NCI-H1105 (cell line): ENCODE data around the gene GLMN.
A peak's percentile ranks its signal among the peaks of the same experiment; 100 is the strongest.
"Not testable (repeated sequence)": the region's sequence is repeated elsewhere in the genome, so short reads cannot be mapped to it uniquely, and the experiment has no call there.

ENCODE experiments used
- DNase-seq: peaks from one replicate; lab custom pipeline; 2025; lab: John Stamatoyannopoulos, UW

Gene GLMN

GRCh38 chr1:92299477-92300150 lies 827 bp upstream of the GLMN start:
- DNase-seq: no peak

- no peak for DNase-seq
Observed at GRCh38 chr1:92298213-92298572, 594 bp downstream of the GLMN start.

DNA sequence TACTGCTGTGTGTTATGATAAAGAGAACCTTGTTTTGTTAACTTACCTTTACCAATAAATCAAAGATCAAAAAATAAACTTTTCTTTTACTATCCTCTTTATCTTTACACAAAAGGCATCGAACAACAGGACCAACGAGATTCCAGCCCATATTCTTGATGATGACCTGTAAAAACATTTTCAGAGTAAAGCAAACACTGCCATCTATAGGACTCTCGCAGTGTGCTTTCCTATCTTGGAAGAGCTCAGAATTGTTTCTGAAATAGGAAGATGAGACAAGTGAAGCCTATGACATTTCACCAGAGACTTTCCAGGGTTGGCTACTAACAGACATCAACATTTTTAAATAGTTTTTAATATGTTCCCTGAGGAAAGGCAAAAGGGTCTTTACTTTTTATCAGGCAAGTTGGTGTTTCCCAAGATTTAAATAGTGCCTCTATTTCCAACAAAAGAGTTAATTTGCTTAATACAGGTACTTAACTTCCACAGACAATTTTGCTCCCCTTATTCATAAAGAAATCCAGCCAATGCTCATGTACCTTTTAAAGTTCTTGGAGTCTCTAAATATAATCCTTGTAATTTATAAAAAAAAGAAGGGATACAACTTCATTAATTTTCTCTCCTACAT lies 7.3 kb downstream of the GLMN start:
- DNase-seq: peak; percentile 39

DNA sequence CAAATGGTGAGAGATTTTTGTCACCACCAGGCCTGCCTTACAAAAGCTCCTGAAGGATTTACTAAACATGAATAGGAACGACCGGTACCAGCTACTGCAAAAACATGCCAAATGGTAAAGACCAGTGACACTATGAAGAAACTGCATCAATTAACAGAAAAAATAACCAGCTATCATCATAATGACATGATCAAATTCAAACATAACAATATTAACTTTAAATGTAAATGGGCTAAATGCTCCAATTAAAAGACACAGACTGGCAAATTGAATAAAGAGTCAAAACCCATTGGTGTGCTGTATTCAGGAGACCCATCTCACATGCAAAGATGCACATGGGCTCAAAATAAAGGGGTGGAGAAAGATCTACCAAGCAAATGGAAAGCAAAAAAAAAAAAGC lies 17.4 kb downstream of the GLMN start:
- DNase-seq: not testable (repeated sequence)

GRCh38 chr1:92279781-92280180 lies 19.0 kb downstream of the GLMN start:
- DNase-seq: not testable (repeated sequence)

- DNase-seq: no peak
Observed at GRCh38 chr1:92277105-92277723, 21.6 kb downstream of the GLMN start.

DNA sequence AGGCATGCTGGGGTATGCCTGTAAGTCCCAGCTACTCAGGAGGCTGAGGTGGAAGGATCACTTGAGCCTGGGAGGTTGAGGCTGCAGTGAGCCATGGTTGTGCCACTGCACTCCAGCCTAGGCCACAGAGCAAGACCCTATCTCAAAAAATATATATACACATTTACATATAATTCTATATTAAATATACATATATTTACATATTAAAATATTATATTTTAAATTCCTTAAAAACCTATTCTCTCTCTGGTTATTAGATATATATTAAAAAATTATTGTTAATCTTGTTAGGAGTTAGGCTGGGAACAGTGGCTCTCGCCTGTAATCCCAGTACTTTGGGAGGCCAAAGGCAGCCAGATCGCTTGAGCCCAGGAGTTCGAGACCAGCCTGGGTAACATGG lies 22.7 kb downstream of the GLMN start:
- no peak for DNase-seq

GRCh38 chr1:92274939-92275338 lies 23.8 kb downstream of the GLMN start:
- no peak for DNase-seq

DNA sequence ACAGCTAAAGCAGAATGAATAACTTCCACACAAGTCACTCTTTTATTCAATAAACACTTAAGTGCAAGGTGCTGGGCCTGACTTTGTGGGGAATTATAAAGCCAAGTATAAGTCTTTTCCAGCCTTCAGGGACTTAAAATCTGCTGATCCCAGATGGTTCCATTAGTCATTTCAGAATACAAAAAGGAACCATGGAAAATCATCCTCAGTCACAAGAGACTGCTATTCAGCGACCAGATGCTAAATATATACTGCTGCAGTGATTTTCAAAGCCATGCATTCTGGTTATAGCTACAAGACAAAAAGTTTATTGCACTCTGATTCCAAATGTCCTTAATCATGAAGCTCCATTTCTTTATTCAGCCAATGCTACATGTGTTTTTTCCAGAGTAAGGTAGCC lies 25.7 kb downstream of the GLMN start:
- no peak for DNase-seq

GRCh38 chr1:92262516-92262915 lies 36.3 kb downstream of the GLMN start:
- no peak for DNase-seq

GRCh38 chr1:92259350-92259749 lies 39.4 kb downstream of the GLMN start:
- no peak for DNase-seq

- DNase-seq: not testable (repeated sequence)
Observed at GRCh38 chr1:92254714-92255113, 44.1 kb downstream of the GLMN start.

DNA sequence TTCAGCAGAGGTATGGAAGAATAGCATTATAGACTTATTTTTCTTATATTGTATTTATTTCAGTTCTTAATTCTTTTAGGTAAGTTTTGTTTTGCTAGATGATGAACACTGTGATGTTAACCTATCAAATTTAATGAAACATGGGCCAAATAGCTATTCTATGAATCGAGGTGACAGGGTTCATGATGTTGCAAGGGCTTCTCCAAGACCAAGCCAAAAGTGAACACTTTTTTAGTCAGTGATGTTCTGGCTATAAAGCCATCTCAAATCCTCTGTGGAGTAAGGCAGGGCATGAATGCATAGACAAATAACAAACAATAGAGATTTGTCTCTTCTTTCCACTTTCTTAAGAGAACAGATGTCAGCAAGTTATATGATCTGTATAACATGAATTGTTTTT lies 54.4 kb downstream of the GLMN start:
- no peak for DNase-seq

GRCh38 chr1:92240034-92240433 lies 58.8 kb downstream of the GLMN start:
- DNase-seq: no peak

DNA sequence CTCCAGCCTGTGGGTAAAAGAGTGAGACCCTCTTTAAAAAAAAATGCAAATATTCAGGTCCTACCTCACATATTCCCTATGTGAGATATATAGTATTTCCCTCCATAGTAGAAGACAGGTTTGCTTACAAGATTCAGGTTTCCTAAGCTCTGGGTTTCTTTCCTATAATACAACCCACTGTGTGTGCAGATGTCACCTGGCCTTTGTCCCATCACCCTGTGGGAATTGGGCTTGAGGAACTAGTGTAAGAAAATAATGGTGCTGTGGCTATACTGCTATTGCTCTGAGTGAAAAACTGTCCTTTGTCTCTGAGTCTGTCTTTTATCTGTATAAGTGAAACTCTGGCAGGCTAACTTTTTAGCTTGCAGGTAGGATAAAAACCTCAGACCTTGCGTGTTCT lies 68.1 kb downstream of the GLMN start:
- no peak for DNase-seq

- no peak for DNase-seq
Observed at GRCh38 chr1:92228401-92228800, 70.4 kb downstream of the GLMN start.

GRCh38 chr1:92219028-92219427 lies 79.8 kb downstream of the GLMN start:
- no peak for DNase-seq

DNA sequence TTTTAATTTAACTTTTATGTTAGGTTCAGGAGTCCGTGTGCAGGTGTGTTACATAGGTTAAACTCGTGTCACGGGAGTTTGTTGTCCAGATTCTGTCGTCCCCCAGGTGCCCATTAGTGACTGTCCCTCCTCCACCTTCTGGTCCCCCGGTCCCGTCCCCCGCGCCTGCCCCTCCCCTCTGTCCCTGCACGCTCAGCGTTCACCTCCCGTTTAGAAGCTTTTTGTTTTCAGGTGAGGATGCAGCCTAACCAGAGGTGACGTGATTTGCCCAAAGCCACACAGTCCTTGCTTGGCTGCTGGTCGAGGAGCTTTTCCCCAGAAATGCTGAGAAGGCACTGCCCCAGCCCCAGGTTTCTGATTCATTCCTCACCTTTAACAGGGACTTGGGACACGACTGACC lies 80.2 kb downstream of the GLMN start:
- no peak for DNase-seq

DNA sequence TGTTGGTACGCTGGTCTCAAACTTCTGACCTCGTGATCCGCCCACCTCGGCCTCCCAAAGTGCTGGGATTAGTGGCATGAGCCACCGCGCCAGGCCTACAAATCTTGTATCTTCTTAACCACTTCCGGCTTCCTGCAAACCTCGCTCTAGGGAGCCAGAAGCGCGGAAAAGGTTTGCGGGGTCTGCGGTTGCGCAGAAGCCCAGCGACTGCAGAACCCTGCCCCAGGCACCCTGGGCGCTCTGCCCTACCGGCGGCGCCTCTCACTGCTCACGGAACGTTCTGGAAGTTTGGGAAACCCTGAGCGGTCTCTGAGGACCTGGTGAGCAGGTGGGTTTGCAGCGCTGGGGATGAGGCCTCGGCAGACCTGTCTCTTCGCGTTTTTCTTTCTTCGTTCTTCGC lies 81.1 kb downstream of the GLMN start, which contains the start of gene C1orf146:
TSS of gene C1orf146 (plus strand) at position 195 of the 400 bp plus-strand sequence. CDS start 13,506 bp downstream, outside the sequence.
- DNase-seq: no peak

DNA sequence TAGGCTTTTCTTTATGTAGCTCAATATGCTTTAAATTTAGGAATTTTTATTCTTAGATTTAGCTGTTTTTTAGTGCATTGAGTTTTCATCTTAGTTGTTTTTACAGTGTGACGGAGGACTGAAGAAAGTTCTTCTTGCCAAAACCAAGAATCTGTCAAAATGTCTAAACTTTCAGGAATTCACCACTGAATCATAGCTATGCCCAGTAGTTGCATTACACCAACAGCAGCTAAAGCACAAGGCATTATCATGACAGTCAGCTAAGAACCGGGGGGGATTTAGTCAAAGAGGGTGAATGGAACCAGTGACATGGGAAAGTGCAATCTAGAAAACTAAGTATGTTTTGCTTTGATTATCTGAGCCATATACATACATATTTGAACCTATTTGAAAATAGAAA lies 87.6 kb downstream of the GLMN start:
- DNase-seq: no peak

DNA sequence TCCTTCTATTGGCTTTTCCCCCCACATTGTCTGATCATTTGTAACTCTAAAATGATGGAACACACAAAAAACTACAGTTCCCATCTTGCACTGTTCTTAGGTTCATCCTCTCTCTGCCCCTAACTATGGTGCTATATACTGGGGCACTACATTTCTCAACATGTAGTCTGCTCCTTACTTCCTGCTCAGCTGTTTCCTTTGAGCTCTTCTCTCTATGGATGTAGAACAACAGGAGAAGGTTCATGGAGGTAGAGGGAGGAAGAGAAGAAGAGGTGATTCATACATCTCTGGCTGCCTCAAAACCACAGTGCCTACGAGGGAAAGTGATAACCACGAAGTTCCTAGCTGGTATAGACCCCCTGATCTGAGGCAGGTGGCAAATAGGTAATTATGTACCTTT lies 88.1 kb downstream of the GLMN start:
- no peak for DNase-seq

DNA sequence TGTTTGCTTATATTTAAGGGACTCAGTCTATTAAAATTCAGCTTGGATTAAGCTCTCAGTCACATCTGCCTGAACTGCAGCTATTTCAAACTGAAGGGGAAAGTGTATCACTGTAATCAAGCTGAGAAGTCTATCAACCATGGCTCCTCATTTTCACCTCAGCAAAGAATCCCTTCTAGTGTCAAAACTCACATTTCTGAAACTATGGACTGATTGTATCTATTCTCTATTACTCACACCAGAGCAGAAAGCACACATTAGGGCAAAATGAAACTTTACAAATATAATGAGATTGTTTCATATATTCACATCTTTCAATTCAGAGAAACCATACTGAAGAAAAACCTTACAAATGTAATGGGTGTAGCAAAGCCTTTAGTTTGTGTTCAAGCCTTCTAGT lies 95.7 kb downstream of the GLMN start:
- no peak for DNase-seq

- DNase-seq: no peak
Observed at GRCh38 chr1:92201973-92202372, 96.8 kb downstream of the GLMN start.
